SU-DHL-6 (cell line): ENCODE results near the gene DPP4.

Source experiments
- CTCF ChIP-seq: fragments of 200-600 bp; sonication (generic); IDR thresholded peaks from one replicate; pipeline ENCODE4 v1.5.1; 2017; ENCODE audit warnings: antibody characterized with exemption, mild to moderate bottlenecking, low read length, moderate library complexity; ENCODE audit not compliant: insufficient read depth, poor library complexity, severe bottlenecking
- EZH2phosphoT487 ChIP-seq: fragments of 200-600 bp; sonication (generic), shearing (Covaris generic); conservative IDR thresholded peaks from 2 replicates; pipeline ENCODE4 v1.6.1; 2018; ENCODE audit warnings: mild to moderate bottlenecking, antibody characterized with exemption, low read length, moderate library complexity, mixed read lengths

- TF ChIP-seq CTCF (no peak), EZH2phosphoT487 (no peak)
These were observed 18.0 kb upstream of the DPP4 start for GRCh38 chr2:162092008-162092390.
